H1 (cell line): Measurements from ENCODE around the gene SPOCK1. TPM values are rescaled to one million over a fixed set of nuclear protein-coding genes. Genes with fewer than 3 reads are reported as not detected.

Experiments
- CTCF ChIA-PET: fragments of 300-600 bp; sonication (Branson Sonifier 250); formaldehyde crosslinking; loops from one replicate; lab custom pipeline; 2021; ENCODE audit not compliant: partially characterized antibody; lab: Charles Lee
- POLR2A ChIA-PET: fragments of 300-600 bp; sonication (Branson Sonifier 250); formaldehyde crosslinking; loops from one replicate; lab custom pipeline; 2021; ENCODE audit warnings: inconsistent platforms; ENCODE audit not compliant: partially characterized antibody; lab: Charles Lee
- DNase-seq, 2 experiments: peaks; one replicate each; pipeline versions ENCODE4 v3.0.0 to v3.0.0-alpha.2; 2010 to 2022; ENCODE audit warnings: low spot score in 2 of 2, low read depth in 1 of 2, mixed read lengths in 1 of 2
- FAIRE-seq: peaks from 2 replicates; lab custom pipeline; 2011; peaks lifted over from hg19 to GRCh38; lab: Jason Lieb, UNC
- H2AFZ ChIP-seq: 2 replicates; pipeline ENCODE4 v1.8.1; 2012; ENCODE audit warnings: low read length, inconsistent platforms
- H2AK5ac ChIP-seq: 2 replicates; pipeline ENCODE4 v1.6.1; 2013; ENCODE audit warnings: low read depth, low read length
- H2BK120ac ChIP-seq: replicated peaks from 2 replicates; pipeline ENCODE3; 2013; ENCODE audit warnings: low read depth, low read length, inconsistent platforms
- H2BK12ac ChIP-seq: 2 replicates; pipeline ENCODE4 v1.6.1; 2013; ENCODE audit warnings: low read depth, low read length
- H2BK15ac ChIP-seq: 2 replicates; pipeline ENCODE4 v1.6.1; 2013; ENCODE audit warnings: low read length
- H2BK20ac ChIP-seq: 2 replicates; pipeline ENCODE4 v1.6.1; 2013; ENCODE audit warnings: low read length
- H2BK5ac ChIP-seq: 2 replicates; pipeline ENCODE4 v1.6.1; 2013; ENCODE audit warnings: low read depth, low read length
- H3K14ac ChIP-seq: 2 replicates; pipeline ENCODE4 v1.6.1; 2013; ENCODE audit warnings: inconsistent platforms; ENCODE audit not compliant: insufficient read length
- H3K18ac ChIP-seq: 2 replicates; pipeline ENCODE4 v1.6.1; 2013; ENCODE audit warnings: low read length; ENCODE audit errors: extremely low read depth
- H3K23ac ChIP-seq: 2 replicates; pipeline ENCODE4 v1.6.1; 2013; ENCODE audit warnings: inconsistent platforms; ENCODE audit not compliant: insufficient read length
- H3K23me2 ChIP-seq: 2 replicates; pipeline ENCODE4 v1.6.1; 2013; ENCODE audit warnings: low read depth, low read length
- H3K27ac ChIP-seq: 2 replicates; pipeline ENCODE4 v1.6.1; 2011; ENCODE audit warnings: low read depth, low read length, inconsistent platforms
- H3K27me3 ChIP-seq, 4 experiments: replicated peaks in 1 of 4; 1 replicate in 1 of 4; 2 replicates in 3 of 4; pipeline versions ENCODE4 v1.6.1 to v1.8.1; 2011 to 2013; ENCODE audit warnings: low read length in 3 of 4, mild to moderate bottlenecking in 3 of 4, inconsistent platforms in 2 of 4, mixed read lengths in 2 of 4, moderate library complexity in 1 of 4; ENCODE audit not compliant: control insufficient read depth in 3 of 4, insufficient read depth in 3 of 4; ENCODE audit errors: extremely low read depth in 1 of 4
- H3K36me3 ChIP-seq, 4 experiments: 2 replicates each; pipeline versions ENCODE4 v1.6.1 to v1.8.1; 2011 to 2013; ENCODE audit warnings: mild to moderate bottlenecking in 4 of 4, low read length in 3 of 4, moderate library complexity in 2 of 4, control low read depth in 1 of 4, inconsistent platforms in 1 of 4; ENCODE audit not compliant: insufficient read depth in 4 of 4, control insufficient read depth in 2 of 4
- H3K4ac ChIP-seq: replicated peaks from 2 replicates; pipeline ENCODE3; 2013; ENCODE audit warnings: low read length, low read depth, mixed read lengths, inconsistent platforms; ENCODE audit not compliant: insufficient read length
- H3K4me1 ChIP-seq, 4 experiments: replicated peaks in 1 of 4; 1 replicate in 1 of 4; 2 replicates in 3 of 4; pipeline versions ENCODE4 v1.6.1 to v1.8.1; 2011 to 2013; ENCODE audit warnings: low read length in 3 of 4, inconsistent platforms in 2 of 4, mixed read lengths in 1 of 4; ENCODE audit not compliant: insufficient read depth in 4 of 4, control insufficient read depth in 3 of 4
- H3K4me2 ChIP-seq, 2 experiments: 2 replicates each; pipeline versions ENCODE4 v1.6.1 to v1.8.1; 2011 to 2013; ENCODE audit warnings: low read depth in 2 of 2, low read length in 2 of 2, control low read depth in 1 of 2, inconsistent platforms in 1 of 2, mild to moderate bottlenecking in 1 of 2; ENCODE audit not compliant: insufficient read depth in 1 of 2
- H3K4me3 ChIP-seq, 4 experiments: fragments of 200-600, 300-600 bp in 1 of 4; sonication (generic), shearing (Covaris generic), sonication (Bioruptor Twin) in 1 of 4; 2 replicates each; pipeline versions ENCODE4 v1.5.1 to v1.8.1; 2011 to 2016; ENCODE audit warnings: low read length in 4 of 4, low read depth in 3 of 4, control low read depth in 2 of 4, inconsistent platforms in 2 of 4, mild to moderate bottlenecking in 2 of 4, mixed read lengths in 1 of 4, moderate library complexity in 1 of 4; ENCODE audit not compliant: insufficient read depth in 2 of 4; ENCODE audit errors: extremely low read depth in 1 of 4
- H3K56ac ChIP-seq: replicated peaks from 2 replicates; pipeline ENCODE3; 2013; ENCODE audit warnings: low read depth, mild to moderate bottlenecking, mixed read lengths, low read length, inconsistent platforms; ENCODE audit not compliant: insufficient read length
- H3K79me1 ChIP-seq: 2 replicates; pipeline ENCODE4 v1.6.1; 2013; ENCODE audit warnings: low read depth, low read length, control low read depth
- H3K79me2 ChIP-seq, 2 experiments: 2 replicates each; pipeline versions ENCODE4 v1.6.1 to v1.8.1; 2012 to 2013; ENCODE audit warnings: low read length in 2 of 2, mild to moderate bottlenecking in 2 of 2, inconsistent platforms in 1 of 2; ENCODE audit not compliant: insufficient read depth in 2 of 2, control insufficient read depth in 1 of 2
- H3K9ac ChIP-seq, 4 experiments: replicated peaks in 1 of 4; 1 replicate in 1 of 4; 2 replicates in 3 of 4; pipeline versions ENCODE4 v1.6.1 to v1.8.1; 2011 to 2013; ENCODE audit warnings: low read depth in 3 of 4, low read length in 3 of 4, control low read depth in 2 of 4, mild to moderate bottlenecking in 2 of 4, moderate library complexity in 2 of 4, inconsistent platforms in 1 of 4; ENCODE audit errors: extremely low read depth in 1 of 4
- H3K9me3 ChIP-seq, 2 experiments: 2 replicates each; pipeline versions ENCODE4 v1.6.1 to v1.8.1; 2012 to 2013; ENCODE audit warnings: mild to moderate bottlenecking in 2 of 2, moderate library complexity in 2 of 2, control low read depth in 1 of 2, inconsistent platforms in 1 of 2, low read depth in 1 of 2, low read length in 1 of 2, mixed read lengths in 1 of 2; ENCODE audit not compliant: insufficient read depth in 2 of 2
- H4K20me1 ChIP-seq, 2 experiments: replicated peaks in 1 of 2; 2 replicates each; pipeline versions ENCODE3 to v1.8.1; 2011 to 2013; ENCODE audit warnings: inconsistent platforms in 2 of 2, low read length in 2 of 2, mild to moderate bottlenecking in 1 of 2; ENCODE audit not compliant: insufficient read depth in 2 of 2, control insufficient read depth in 1 of 2
- H4K5ac ChIP-seq: 2 replicates; pipeline ENCODE4 v1.6.1; 2013; ENCODE audit warnings: low read length, low read depth, mixed read lengths, inconsistent platforms; ENCODE audit not compliant: insufficient read length
- H4K8ac ChIP-seq: 2 replicates; pipeline ENCODE4 v1.8.0; 2013; ENCODE audit warnings: mild to moderate bottlenecking, moderate library complexity, low read length, inconsistent platforms; ENCODE audit not compliant: insufficient read depth; ENCODE audit errors: extremely low read depth
- H4K91ac ChIP-seq: replicated peaks from 2 replicates; pipeline ENCODE3; 2013; ENCODE audit warnings: low read length, mixed read lengths, inconsistent platforms; ENCODE audit not compliant: insufficient read length
- GABPA ChIP-seq: IDR thresholded peaks from 2 replicates; pipeline ENCODE4 v1.6.1; 2011; ENCODE audit warnings: mild to moderate bottlenecking, low read length, moderate library complexity, borderline replicate concordance; ENCODE audit not compliant: insufficient read depth
- RFX5 ChIP-seq: IDR thresholded peaks from 2 replicates; pipeline ENCODE4 v1.6.1; 2011; ENCODE audit warnings: low read depth, low read length, improper control_type of control experiment, borderline replicate concordance
- RXRA ChIP-seq: IDR thresholded peaks from 2 replicates; pipeline ENCODE4 v1.6.1; 2011; ENCODE audit warnings: low read depth, mild to moderate bottlenecking, low read length, moderate library complexity; ENCODE audit not compliant: insufficient read depth
- SP1 ChIP-seq: IDR thresholded peaks from 2 replicates; pipeline ENCODE4 v1.6.1; 2011; ENCODE audit warnings: low read depth, low read length
- TAF7 ChIP-seq: optimal IDR thresholded peaks from 2 replicates; pipeline ENCODE3; 2011; ENCODE audit warnings: low read depth, mild to moderate bottlenecking, inconsistent platforms, low read length, moderate library complexity, borderline replicate concordance
- WGBS, 2 experiments: shearing (Covaris generic) in 1 of 2; methylation state at CpG; one replicate each; pipeline versions ENCODE4 v1.1.6 to v1.1.7; 2013 to 2015; ENCODE audit warnings: low lambda C conversion rate in 2 of 2, mixed read lengths in 2 of 2, inconsistent platforms in 1 of 2, low coverage in 1 of 2, missing lambda C conversion rate in 1 of 2; ENCODE audit not compliant: insufficient replicate concordance in 2 of 2, insufficient coverage in 1 of 2, insufficient read length in 1 of 2; ENCODE audit errors: extremely low coverage in 1 of 2, missing lambda C conversion rate in 1 of 2; 5-methylcytosine and 5-hydroxymethylcytosine counted together
- polyA plus RNA-seq, 7 experiments: library from polyadenylated mRNA; depleted of rRNA in 3 of 7; stranded (reverse) in 5 of 7; unstranded in 2 of 7; fragments of >200 nt in 5 of 7; fragments of 200-250 nt in 2 of 7; gene quantifications; 1 replicate in 5 of 7; 2 replicates in 1 of 7; 4 replicates in 1 of 7; pipeline versions ENCODE4 v1.2.1 to v1.2.3, GENCODE V29; 2011 to 2013; ENCODE audit warnings: missing spikeins in 2 of 7, mixed read lengths in 2 of 7
- total RNA-seq: library from RNA; stranded (reverse); fragmentation: NEBNext Ultra II Directional; extraction: Animal tissue kit (Norgen Biotek cat#: 25700); gene quantifications from 2 replicates; pipeline ENCODE4 v1.2.1, GENCODE V29; 2021

Gene SPOCK1
- total and polyA plus RNA-seq, 2 of the 8 experiments (the other 6 are each of a cell fraction or from before 2014, with no cell fraction given), result 6.9 to 18.1 TPM

GRCh38 chr5:137275083-137275482 lies 224.0 kb downstream of the SPOCK1 start:
- Histone ChIP-seq H2BK5ac (no peak overlapping the region), H3K4ac (no peak overlapping the region), H4K91ac (no peak overlapping the region), H3K79me2 (no peaks in the 10 kb centered on the region), H3K79me1 (no peaks in the 10 kb centered on the region), H3K27ac (no peak overlapping the region), H3K4me3 (no peak overlapping the region), H3K4me2 (no peak overlapping the region), H3K18ac (no peak overlapping the region), H3K4me1 (no peaks in the 10 kb centered on the region), H3K27me3 (no peaks in the 10 kb centered on the region), H3K9ac (no peak overlapping the region), H4K5ac (no peak overlapping the region), H3K56ac (no peak overlapping the region), H3K36me3 (no peaks in the 10 kb centered on the region), H3K14ac (no peak overlapping the region), H2BK12ac (no peak overlapping the region), H2BK20ac (no peak overlapping the region), H3K23ac (no peak overlapping the region), H2AFZ (no peak overlapping the region), H4K20me1 (no peaks in the 10 kb centered on the region), H3K9me3 (no peaks in the 10 kb centered on the region), H2AK5ac (no peak overlapping the region), H4K8ac (no peak overlapping the region), H2BK15ac (no peak overlapping the region), H2BK120ac (no peak overlapping the region), H3K23me2 (no peaks in the 10 kb centered on the region)
- ChIA-PET CTCF (interaction anchor here (0.7 to 1.1 kb wide), 3 partner anchors 19 to 200 kb away, joined by 3 read pairs; no protein-coding TSS in a partner anchor), POLR2A (no interaction called here)
- TF ChIP-seq RFX5 (no peak), RXRA (no peak), GABPA (no peak), SP1 (no peak), TAF7 (no peak)
- no peak for FAIRE-seq
- no peak for DNase-seq
- 92% methylated on average over 2 of the region's 2 CpGs; no CpG with 5 or more reads in 1 of the 2 experiments for WGBS, 2 experiments
